A549 treated with Mapracorat at 1 μM for 4 hours (cell line): Measurements from ENCODE around the gene ARHGAP42. TPM values are rescaled to one million over a fixed set of nuclear protein-coding genes. Genes with fewer than 3 reads are reported as not detected.

Experiments used
- total RNA-seq: library from RNA; stranded (reverse); fragments of 200-300 nt; extraction: Qiagen RNA extraction; gene quantifications from 5 replicates; pipeline ENCODE4 v1.2.3, GENCODE V29; 2022

ARHGAP42 gene, protein sequence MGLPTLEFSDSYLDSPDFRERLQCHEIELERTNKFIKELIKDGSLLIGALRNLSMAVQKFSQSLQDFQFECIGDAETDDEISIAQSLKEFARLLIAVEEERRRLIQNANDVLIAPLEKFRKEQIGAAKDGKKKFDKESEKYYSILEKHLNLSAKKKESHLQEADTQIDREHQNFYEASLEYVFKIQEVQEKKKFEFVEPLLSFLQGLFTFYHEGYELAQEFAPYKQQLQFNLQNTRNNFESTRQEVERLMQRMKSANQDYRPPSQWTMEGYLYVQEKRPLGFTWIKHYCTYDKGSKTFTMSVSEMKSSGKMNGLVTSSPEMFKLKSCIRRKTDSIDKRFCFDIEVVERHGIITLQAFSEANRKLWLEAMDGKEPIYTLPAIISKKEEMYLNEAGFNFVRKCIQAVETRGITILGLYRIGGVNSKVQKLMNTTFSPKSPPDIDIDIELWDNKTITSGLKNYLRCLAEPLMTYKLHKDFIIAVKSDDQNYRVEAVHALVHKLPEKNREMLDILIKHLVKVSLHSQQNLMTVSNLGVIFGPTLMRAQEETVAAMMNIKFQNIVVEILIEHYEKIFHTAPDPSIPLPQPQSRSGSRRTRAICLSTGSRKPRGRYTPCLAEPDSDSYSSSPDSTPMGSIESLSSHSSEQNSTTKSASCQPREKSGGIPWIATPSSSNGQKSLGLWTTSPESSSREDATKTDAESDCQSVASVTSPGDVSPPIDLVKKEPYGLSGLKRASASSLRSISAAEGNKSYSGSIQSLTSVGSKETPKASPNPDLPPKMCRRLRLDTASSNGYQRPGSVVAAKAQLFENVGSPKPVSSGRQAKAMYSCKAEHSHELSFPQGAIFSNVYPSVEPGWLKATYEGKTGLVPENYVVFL
- total RNA-seq = 4.3 to 5.6 TPM (median 5.1 TPM) in 5 replicates

DNA sequence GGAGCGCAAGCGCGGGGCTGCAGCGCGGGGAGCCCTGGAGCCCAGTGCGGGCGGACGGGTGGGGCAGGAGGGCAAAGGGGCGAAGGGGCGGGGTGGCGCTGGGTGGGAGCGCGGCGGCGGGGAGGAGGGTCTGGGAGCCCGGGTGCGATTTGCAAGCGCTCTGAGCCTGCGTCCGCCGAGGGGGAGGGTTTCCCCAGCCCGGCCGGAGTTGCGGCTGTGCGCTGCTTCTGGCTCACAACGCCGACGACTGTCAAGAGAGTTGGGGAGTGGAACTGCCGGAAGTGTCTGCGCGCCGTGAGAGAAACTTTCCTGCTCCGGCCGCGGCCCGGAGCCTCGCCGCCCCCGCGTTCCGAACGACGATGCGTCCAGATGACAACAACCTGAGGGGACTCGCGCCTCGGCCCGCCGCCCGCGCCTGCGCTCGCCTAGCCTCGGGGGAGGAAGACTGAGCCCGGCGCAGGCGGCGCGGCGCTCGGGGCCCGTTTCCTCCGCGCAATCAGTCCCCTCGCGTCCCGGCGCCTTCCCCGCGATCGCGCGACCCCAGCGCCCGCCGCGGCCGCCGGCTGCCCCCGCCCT lies at the start of gene ARHGAP42:
ARHGAP42 (plus strand) TSS at position 235 of the 576 bp plus-strand sequence. CDS start 391 bp downstream, outside the sequence.

